Esophagus muscularis mucosa (tissue), 4 donors: ENCODE results near the gene ANXA2.

Source experiments
- EP300 ChIP-seq: sonication (generic); formaldehyde crosslinking; IDR thresholded peaks from one replicate; pipeline ENCODE4 v1.6.1; 2017; ENCODE audit warnings: antibody characterized with exemption
- POLR2A ChIP-seq: fragments of 450-650 bp; IDR thresholded peaks from one replicate; pipeline ENCODE4 v1.6.1; 2017; ENCODE audit warnings: antibody characterized with exemption, moderate library complexity, mild to moderate bottlenecking, low read depth
- POLR2AphosphoS5 ChIP-seq, 2 donors: sonication (generic); formaldehyde crosslinking; IDR thresholded peaks; one replicate each; pipeline ENCODE4 v1.6.1; 2017; ENCODE audit warnings: antibody characterized with exemption in 2 of 2
- TF ChIP-seq, protein P1 (sequence below), 3 experiments: fragments of 200-600 bp in 2 of 3; fragments of 450-650 bp in 1 of 3; sonication (generic) in 2 of 3; IDR thresholded peaks; one replicate each; pipeline ENCODE4 v1.5.1; 2017 to 2019; ENCODE audit warnings: antibody characterized with exemption in 3 of 3, mild to moderate bottlenecking in 2 of 3, moderate library complexity in 1 of 3

DNA sequence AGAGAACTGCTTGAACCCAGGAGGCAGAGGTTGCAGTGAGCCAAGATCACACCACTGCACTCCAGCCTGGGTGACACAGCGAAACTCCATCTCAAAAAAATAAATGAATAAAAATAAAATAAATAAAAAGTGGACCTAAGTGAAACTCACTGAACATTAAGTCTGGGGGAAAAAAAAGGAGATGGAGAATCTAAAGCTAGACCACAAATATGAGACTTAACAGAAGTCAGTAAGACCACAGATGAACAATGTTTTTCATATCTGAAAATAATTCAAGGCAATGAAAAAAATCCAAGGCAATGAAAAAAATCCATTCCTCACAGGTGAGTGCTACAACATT, 18.6 kb downstream of the ANXA2 start:
- TF ChIP-seq POLR2A: no peak
- TF ChIP-seq, protein P1, sequence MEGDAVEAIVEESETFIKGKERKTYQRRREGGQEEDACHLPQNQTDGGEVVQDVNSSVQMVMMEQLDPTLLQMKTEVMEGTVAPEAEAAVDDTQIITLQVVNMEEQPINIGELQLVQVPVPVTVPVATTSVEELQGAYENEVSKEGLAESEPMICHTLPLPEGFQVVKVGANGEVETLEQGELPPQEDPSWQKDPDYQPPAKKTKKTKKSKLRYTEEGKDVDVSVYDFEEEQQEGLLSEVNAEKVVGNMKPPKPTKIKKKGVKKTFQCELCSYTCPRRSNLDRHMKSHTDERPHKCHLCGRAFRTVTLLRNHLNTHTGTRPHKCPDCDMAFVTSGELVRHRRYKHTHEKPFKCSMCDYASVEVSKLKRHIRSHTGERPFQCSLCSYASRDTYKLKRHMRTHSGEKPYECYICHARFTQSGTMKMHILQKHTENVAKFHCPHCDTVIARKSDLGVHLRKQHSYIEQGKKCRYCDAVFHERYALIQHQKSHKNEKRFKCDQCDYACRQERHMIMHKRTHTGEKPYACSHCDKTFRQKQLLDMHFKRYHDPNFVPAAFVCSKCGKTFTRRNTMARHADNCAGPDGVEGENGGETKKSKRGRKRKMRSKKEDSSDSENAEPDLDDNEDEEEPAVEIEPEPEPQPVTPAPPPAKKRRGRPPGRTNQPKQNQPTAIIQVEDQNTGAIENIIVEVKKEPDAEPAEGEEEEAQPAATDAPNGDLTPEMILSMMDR (IDR thresholded peaks at IDR 0.05): no peak
- TF ChIP-seq EP300: no peak
- TF ChIP-seq POLR2AphosphoS5 (IDR thresholded peaks at IDR 0.05): no peak
